GM12874 (cell line): ENCODE results near the gene ANKRD9.

Experiments
- CTCF ChIP-seq: IDR thresholded peaks from 2 replicates; pipeline ENCODE4 v1.5.1; 2011; ENCODE audit warnings: low read depth, mild to moderate bottlenecking, control low read depth, low read length, moderate library complexity; ENCODE audit not compliant: insufficient read depth

The ANKRD9 gene

GRCh38 chr14:102500713-102501112 lies 8.9 kb downstream of the ANKRD9 start:
- no peak for TF ChIP-seq CTCF

GRCh38 chr14:102500158-102500662 lies 9.4 kb downstream of the ANKRD9 start:
- TF ChIP-seq CTCF: no peak

GRCh38 chr14:102499401-102500157 lies 10.0 kb downstream of the ANKRD9 start:
- no peak for TF ChIP-seq CTCF

GRCh38 chr14:102498678-102499265 lies 10.8 kb downstream of the ANKRD9 start:
- no peak for TF ChIP-seq CTCF

- no peak for TF ChIP-seq CTCF
Observed at GRCh38 chr14:102497998-102498677, 11.4 kb downstream of the ANKRD9 start.

- no peak for TF ChIP-seq CTCF
Observed at GRCh38 chr14:102496958-102497744, 12.4 kb downstream of the ANKRD9 start.

GRCh38 chr14:102496331-102496691 lies 13.3 kb downstream of the ANKRD9 start:
- no peak for TF ChIP-seq CTCF
